Transverse colon (tissue), 3 donors: ENCODE results near the gene ATP6V0C.

Source experiments
- CTCF ChIP-seq, 5 experiments: fragments of 200-600 bp in 3 of 5; fragments of 450-650 bp in 2 of 5; sonication (generic) in 3 of 5; IDR thresholded peaks; 1 replicate in 2 of 5; 2 replicates in 3 of 5; pipeline ENCODE4 v1.5.1; 2016 to 2017; ENCODE audit warnings: antibody characterized with exemption in 5 of 5, inconsistent platforms in 3 of 5, mild to moderate bottlenecking in 2 of 5, moderate library complexity in 1 of 5
- EP300 ChIP-seq: sonication (generic); formaldehyde crosslinking; IDR thresholded peaks from one replicate; pipeline ENCODE4 v1.6.1; 2017; ENCODE audit warnings: antibody characterized with exemption, low read depth

GRCh38 chr16:2482249-2482648, 31.5 kb upstream of the ATP6V0C start:
- TF ChIP-seq EP300 = no peak
- TF ChIP-seq CTCF (IDR thresholded peaks at IDR 0.05) = no peak
